GM19025 (cell line): ENCODE data around the gene THRB.

Experiments used
- ATAC-seq: cut with Tn5 transposase; IDR thresholded peaks from one replicate; pipeline ENCODE4 v1.9.1; 2021; ENCODE audit warnings: mild to moderate bottlenecking, low read depth, moderate library complexity; ENCODE audit not compliant: unreplicated experiment

THRB gene

DNA sequence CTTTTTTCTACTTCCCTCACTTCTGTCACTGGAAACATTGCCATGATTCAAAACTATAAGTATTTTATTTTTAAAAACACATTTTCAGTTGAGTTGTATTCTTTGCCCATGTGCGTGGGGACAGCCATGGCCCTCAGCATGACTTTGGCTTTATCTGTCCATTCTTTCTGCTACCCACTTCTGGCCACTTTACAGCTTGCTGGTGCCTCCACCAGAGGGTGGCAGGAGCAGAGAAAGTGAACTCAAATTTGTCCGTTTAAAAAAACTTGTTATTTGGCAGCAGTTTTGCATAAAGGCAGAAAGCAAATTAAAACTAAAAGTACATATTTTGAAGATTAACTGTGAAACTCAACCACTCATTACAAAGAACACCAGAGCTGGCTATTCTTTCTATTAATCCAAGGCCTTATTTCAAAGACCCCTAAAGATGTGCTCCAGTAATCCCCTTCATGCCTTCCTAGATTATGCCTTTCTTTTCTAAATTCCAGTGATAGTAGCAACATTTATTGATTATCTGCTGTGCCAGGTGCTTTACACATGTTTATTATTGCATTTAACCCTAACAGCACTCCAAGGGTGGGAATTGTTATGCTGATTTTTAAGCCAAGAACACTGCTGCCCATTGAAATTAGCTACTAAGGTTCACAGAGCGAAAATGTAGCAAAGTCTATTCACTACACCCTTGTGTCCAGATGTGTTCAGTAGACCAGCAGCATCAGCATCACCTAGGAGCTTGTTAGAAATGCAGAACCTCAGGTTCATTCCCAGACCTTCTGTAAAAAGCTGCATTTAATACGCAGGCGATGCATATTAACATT is 134.8 kb downstream of the THRB start:
- ATAC-seq = no peak

DNA sequence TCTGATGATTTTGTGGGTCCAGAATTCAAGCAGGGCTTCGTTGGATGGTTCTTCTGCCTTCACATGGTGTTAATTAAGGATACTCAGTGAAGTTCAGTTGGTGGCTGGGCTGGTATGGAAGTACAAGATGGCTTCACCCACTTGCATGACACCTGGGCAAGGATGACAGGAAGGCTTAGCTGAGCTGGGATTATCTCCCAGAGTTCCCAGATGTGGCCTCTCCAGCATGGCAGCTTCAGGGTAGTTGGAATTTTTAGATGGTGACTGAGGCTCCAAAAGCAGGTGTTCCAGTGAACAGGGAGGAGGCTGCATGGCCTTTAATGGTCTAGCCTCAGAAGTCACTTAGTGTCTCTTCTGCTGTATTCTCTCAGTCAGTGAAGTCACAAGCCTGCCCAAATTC is 135.5 kb downstream of the THRB start:
- ATAC-seq = no peak

DNA sequence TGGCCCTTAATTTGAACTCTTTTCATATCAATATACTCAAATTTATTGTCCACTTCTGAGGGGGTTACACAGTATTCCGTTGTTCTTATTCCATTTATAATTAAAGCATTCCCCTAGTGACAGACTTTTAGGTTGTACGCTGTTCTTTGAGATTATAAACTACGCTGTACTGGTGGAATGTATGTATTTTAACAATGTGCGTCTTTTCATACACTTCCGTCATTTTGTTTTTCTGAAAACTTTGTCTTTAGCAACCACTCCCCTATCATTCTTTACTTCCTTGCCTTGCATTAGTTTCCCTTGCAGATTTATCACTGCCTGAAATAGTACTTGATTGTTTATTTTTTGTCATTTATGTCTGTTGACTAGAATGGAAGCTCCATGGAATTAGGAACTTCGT is 137.0 kb downstream of the THRB start:
- ATAC-seq = no peak

DNA sequence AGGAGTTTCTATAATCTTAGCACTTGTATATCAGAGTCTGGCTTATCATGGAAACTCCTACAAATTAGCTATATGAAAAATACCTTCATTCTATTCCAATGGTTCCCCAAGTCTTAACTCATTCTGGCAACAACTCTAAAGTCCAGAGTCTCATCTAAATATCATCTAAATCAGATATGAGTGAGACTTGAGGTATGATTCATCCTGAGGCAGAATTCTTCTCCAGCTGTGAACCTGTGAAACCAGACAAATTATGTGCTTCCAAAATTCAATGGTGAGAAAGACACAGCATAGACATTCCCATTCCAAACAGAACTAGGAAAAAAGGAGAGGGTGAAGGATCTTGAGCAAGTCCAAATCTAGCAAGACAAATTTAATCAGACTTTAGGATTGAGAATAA is 138.8 kb downstream of the THRB start:
- ATAC-seq = no peak

DNA sequence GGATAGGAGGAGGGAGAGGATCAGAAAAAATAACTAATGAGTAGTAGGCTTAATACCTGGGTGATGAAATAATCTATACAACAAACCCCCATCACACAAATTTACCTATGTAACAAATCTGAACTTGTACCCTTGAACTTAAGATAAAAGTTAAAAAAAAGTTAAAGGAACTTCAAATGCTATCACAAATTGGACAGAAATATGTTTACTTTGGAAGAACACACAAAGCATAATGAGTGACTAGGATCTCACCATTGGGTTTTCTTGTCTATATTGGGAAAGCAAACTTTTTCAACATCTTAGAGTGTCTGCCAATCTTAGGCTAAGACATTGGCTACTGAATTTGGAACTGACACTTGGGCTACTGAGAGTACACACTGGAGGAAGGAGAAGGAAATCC is 140.4 kb downstream of the THRB start:
- no peak for ATAC-seq

DNA sequence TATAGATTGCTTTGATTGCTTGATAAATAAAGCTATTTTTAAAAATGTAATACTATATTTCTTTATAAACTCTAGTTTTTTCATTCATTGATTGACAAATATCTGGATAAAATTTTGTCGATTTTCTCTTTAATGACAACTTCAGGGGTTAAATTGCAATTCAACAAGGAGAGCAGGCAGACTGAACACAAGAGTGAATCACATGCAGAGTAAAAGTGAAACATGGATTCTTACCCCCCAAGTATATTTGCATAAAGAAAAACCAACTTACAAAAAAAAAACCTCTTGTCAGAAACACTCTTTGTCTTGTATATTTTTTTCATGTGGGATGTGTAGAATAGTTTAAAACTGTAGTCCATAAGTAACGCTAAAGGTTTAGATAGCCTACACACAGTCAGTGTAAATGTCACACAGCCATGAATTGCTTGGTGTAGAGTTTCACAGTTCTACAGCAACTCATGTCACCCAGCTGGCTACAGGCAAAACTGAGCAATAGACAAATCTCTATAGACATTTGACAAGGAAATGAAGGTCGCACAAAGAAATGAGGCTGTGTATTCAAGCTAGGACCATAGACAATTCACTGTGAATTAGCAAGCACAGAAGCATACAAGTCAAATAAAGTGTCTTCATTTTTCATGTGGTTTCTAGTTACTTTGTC is 141.6 kb downstream of the THRB start:
- ATAC-seq = no peak

DNA sequence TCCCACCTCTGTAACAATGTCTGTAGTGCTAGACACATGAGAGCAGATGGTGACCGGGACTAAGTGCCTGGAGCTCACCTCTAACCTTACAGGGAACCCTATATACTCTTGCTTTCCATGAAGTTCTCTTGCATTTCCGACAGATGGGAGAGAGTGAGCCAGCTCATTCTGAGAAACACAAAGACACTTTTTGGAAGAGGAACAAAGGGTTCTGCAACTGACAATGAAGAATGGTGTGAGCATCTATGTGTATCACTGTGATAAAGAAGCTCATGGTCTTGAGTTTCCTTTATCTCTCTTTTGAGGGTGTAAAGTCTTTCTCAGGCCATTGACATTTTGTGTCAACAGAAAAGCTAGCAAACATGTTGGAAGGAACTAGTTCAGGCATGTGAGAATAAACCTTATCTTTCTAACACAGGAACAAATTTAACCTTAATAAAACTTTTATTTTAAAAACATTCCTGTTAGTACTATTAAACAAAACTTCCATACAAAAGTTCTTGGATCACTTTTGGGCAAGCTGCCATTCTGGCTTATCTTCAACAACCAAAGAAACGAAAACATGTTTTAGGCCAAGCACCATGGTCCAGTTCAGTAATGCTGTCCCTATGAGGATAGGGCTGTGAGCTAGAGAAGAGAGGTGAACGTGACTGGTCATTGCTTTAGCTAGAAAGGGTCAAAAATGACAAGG is 142.7 kb downstream of the THRB start:
- no peak for ATAC-seq

DNA sequence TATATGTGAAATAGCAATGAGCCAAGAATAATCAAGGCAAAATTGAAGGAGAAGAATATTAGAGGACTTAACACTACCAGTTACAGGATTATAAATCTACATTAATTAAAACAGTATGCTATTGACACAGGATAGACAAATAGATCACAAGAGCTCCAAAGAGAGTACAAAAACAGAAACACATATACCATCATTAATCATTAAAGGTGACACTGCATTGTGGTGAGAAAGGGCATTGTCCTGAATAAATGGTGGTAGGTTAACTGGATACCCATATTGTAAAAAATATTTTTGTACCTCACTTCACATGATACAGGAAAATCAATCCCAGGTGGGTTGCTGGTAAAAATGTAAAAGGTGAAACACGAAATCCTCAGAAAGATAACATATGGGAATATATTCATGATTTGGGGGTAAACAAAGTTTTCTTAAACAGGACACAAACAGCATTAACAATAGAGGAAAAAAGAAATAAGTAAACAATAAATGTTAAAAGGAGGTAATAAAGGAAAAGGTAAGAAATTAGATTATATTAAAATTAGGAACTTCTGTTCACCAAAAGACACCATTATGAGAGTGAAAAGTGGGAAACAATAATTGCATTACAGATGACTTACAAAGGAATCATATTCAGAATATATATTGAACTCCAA is 145.2 kb downstream of the THRB start:
- ATAC-seq = no peak

DNA sequence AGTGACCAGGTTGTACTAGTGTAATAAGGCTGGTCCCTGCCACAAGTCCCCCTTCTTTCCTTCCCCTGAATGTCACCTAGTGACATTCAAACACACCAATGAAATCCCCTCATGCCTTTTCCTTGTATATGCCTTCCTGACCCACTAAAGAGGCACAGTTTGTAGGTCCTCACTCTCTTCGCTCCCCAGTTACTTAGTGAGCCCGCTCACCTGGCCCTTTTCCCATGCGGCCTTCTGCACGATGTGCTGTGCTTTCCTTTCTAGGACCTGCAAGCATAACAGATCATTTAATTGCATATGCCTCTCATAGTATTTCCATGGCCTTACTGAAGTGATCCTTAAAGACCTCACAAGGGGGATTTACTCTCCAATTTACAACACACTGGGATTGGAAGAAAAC is 146.3 kb downstream of the THRB start:
- ATAC-seq = no peak

DNA sequence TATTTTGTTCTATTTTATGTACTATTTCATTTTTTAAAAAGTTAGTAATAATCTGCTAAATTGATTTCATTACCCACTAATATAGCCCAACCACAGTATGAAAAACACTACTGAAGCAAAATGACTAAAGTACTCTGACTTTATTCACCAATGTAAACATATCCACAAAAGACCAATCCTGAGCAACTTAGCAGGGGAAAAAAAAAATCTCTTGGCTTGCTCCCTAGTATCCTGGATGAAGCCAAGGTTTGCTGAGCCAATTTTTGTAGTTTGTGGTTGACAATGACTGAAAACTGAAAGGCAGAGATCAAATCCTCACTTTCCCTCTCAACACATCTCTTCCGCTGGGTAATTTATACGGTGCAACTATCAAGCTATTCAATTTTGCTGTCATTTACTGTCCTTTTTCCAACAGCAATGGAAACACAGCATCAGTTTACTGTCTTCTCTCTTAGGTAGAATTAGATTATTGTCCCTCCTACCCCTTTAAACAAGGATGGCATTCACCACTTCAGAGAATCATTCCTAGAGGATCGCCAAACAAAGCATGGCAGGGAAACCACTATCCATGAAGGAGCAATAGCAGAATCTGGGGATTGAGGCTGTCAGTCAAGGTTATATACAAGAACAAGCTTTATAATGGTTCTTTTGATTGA is 149.7 kb downstream of the THRB start:
- no peak for ATAC-seq

DNA sequence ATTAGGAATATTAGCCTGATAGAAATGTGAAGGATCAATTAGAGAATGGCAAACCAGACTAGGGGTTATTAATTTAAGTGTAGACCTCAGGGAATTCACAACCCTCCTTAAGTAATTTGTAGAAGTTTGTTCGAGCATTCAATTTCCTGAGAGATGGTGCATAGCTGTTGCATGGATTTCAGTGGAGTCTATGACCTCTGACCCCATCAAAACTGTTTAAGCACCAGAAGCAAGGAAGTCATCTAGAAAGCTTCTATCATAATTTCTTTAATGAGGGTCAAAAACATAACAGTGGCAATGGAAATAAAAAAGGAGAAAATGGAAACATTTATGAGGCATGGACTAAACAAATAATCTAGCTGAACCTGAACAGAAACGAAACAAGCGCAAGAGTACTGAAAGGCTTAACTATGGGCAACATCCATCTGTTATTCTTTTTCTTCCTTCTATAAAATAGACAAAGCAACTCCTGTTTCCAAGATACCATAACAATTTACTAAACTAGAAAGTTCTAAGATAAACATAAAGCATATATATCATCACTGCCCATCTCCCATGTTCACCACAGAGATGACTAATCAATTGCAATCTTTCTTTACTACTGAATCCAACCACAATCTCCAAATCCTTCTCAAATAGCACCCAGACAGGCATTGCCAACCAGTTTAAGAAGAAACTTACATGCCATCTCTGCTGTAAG is 151.4 kb downstream of the THRB start:
- ATAC-seq = no peak

DNA sequence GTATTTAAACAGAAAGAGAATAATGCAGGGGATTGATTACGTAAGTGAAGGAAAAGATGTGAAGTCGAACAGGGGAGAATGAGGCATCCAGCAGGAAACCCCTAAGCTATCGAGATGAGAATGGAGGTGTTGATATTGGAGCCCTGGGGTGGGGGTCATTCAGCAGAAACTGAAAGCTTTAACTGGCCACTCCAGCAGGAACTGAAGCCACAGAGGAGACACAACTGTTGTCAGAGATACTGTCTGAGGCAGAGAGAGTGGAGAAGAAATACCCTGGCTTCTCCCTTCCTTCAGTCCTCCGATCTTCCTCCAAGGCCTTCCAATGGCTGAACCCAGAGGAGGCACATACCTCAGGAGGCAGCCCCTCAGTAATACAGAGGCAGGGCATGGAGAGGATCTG is 152.4 kb downstream of the THRB start:
- no peak for ATAC-seq

DNA sequence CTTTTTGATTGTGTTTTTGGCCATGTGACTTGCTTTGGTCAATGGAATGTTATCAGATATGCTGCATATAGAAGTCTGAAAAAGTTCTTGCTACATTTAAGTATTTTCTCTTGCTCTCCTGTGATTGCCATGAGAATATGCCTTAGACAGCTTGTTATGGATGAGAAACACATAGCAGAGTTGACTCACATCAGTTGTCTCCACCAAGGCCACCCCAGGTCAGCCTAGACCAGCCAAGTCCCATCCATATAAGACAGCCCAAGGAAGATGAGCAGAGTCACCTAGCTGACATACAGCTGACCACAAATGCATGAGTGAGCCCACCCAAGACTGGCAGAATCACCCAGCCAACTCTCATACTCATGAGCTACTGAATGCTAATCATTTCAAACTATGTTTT is 153.0 kb downstream of the THRB start:
- no peak for ATAC-seq

DNA sequence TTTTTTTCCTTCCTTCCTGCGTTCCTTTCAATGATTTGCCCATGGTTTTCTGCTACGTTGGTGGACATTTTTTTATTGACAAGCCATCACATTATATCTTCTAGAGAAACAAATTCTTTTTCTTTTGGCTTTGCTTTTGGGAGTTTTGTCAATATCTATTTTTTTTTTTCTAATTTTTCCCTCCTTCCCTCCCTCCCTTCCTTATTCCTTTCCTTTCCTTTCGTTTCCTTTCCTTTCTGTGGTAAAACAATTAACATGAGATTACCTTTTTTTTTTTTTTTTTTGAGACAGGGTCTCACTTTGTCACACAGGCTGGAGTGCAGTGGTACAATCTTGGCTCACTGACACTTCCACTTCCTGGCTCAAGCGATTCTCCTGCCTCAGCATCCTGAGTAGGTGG is 153.7 kb downstream of the THRB start:
- no peak for ATAC-seq

DNA sequence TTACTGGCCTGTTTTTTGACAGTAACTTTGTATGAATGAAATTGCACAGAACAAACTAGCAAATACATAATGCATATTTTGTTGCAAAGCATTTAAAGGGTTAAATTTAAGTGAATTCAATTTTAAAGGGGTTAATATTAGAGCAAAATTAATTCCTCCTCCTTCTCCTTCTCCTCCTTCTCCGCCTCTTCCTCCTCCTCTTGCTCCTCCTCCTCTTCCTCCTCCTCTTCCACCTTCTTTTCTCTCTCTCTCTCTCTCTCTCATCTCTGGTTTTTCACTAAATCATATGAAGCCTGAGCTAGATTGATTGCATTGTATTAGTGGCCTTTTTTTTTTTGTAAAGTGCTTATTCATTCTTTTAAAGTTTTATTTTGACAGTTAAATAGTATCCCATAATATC is 154.5 kb downstream of the THRB start:
- ATAC-seq = no peak

DNA sequence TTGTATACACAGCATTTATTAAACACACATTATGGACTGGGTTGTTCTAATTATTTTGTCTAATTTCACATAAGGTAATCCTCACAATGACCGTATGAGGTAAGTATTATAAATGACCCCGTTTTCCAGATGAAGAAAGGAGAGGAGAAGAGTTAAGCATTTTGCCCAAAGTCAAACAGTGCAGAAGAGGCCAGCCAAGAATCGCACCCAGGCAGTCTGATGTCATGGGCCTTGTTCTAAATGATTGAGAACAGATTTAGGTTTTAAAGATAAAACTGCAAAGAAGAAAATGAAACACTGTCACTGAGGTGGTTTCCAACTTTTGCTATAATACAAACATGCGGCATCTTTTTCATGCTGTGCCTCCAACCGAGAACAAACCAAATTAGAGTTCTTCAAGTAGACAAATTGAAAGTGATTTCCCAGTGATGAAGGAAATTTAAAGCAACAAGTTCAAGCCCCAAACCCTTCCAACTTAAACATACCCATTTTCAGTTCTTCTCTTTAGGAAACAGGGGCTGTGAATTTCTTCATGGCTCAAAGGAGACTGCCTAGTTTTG is 155.3 kb downstream of the THRB start:
- ATAC-seq = no peak

DNA sequence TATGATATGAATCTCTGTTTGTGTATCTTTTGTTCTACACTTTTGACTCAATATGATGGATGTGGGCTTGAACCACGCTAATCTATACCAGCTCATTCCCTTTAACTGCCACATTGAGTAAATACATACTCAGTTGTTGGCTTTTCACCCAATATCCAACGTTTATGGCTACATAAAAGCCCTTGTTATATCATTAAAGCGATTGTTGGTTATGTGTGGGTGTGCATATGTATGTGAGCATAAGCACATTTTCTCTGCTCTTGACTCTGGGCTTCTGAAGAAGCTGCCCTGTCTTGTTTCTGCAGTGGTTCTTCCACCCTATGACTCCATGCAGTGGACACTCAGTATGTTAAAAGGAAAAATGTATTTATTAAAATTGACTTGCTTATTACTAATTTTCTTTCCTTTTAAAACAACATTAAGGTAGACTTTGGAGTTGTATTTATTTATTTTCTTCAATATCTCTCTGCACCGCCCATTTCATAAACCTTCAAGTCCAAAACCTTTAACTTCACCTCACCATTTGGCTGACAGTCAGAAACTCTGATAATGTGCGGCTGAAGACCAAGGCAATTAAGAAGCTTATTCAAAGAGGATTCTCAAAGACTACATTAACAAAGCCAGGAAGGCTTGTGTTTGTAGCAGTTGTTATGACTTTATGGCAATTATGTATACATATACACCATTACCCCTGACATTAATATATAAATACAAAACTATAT is 156.1 kb downstream of the THRB start:
- no peak for ATAC-seq

DNA sequence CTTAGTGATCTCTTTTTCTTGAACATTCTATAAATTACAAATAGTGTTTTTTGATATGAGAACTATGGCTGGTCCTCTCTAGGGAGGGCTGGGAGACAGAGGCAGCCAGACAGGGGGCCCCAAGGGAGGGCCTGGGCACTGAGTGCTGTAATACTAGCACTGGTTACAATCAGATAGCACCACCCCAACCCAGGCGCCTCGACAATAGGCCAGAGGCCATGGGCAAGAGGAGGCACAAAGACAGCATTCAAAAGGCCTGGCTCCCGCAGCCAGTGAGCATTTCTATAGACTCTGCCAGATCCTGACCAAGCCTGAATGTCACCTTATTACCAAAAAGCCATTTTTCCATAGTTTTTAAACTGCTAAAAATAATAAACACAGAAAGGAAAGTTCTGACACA is 158.5 kb downstream of the THRB start:
- no peak for ATAC-seq

DNA sequence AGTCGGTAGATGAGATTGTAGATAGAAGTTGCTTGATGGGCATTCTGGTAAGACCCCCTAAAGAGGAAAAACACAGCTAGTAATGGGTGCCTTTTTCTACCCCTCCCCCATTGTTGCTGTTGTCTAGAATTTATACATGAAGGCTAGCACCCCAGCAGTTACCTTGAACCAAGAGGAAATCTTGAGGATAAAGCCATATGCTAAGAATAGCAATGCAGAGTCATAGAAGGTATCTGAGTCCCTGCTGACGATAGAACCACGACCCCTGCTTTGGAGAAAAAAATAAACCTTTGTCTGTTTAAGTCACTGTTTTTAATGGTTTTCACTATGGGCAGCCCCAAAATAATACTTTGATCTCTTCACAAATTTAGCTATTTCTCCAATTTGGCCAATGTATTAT is 162.6 kb downstream of the THRB start:
- no peak for ATAC-seq
